CD4-positive, CD25-positive, alpha-beta regulatory T cell (primary cell): Measurements from ENCODE around the gene SH3BP2. TPM values are rescaled to one million over a fixed set of nuclear protein-coding genes. Genes with fewer than 3 reads are reported as not detected.

Source experiments
- ATAC-seq, 2 donors: fragments of 150-1000 bp; cut with Tn5 transposase; one replicate each; pipeline ENCODE4 v1.10.0; 2021; ENCODE audit warnings: low read depth in 2 of 2, moderate number of reproducible peaks in 2 of 2, moderate library complexity in 1 of 2
- DNase-seq, 3 donors: peaks; one replicate each; pipeline versions ENCODE4 v3.0.0 to v3.0.0-alpha.2; 2012 to 2022; ENCODE audit warnings: mixed read lengths in 1 of 3
- H3K27ac ChIP-seq: one replicate; pipeline ENCODE4 v1.7.0; 2013; ENCODE audit warnings: mild to moderate bottlenecking, low read length; ENCODE audit not compliant: insufficient read depth, poor library complexity, severe bottlenecking
- H3K27me3 ChIP-seq: one replicate; pipeline ENCODE4 v1.7.0; 2013; ENCODE audit warnings: low read length; ENCODE audit not compliant: control insufficient read depth, insufficient read depth
- H3K36me3 ChIP-seq: one replicate; pipeline ENCODE4 v1.7.0; 2013; ENCODE audit warnings: mild to moderate bottlenecking, low read length, moderate library complexity; ENCODE audit not compliant: control insufficient read depth, insufficient read depth
- H3K4me1 ChIP-seq: 2 replicates; pipeline ENCODE4 v1.7.0; 2013; ENCODE audit warnings: mild to moderate bottlenecking, low read length; ENCODE audit not compliant: insufficient read depth, control insufficient read depth, poor library complexity, severe bottlenecking
- H3K4me3 ChIP-seq: one replicate; pipeline ENCODE4 v1.7.0; 2013; ENCODE audit warnings: low read depth, mild to moderate bottlenecking, low read length, moderate library complexity
- H3K9me3 ChIP-seq, 2 experiments: 1 replicate in 1 of 2; 2 replicates in 1 of 2; pipeline ENCODE4 v1.7.0; 2013; ENCODE audit warnings: low read length in 2 of 2, mild to moderate bottlenecking in 1 of 2, moderate library complexity in 1 of 2; ENCODE audit not compliant: control insufficient read depth in 2 of 2
- H3K27ac Mint-ChIP-seq, 3 donors: one replicate each; pipeline ENCODE4 v1.8.0; 2020 to 2022; ENCODE audit warnings: mild to moderate bottlenecking in 3 of 3, mixed read lengths in 3 of 3, moderate library complexity in 2 of 3
- H3K27me3 Mint-ChIP-seq: one replicate; pipeline ENCODE4 v1.8.0; 2022; ENCODE audit warnings: mild to moderate bottlenecking, mixed read lengths
- H3K36me3 Mint-ChIP-seq: one replicate; pipeline ENCODE4 v1.8.0; 2020; ENCODE audit warnings: mixed read lengths
- H3K4me1 Mint-ChIP-seq, 4 donors: one replicate each; pipeline ENCODE4 v1.8.0; 2020 to 2022; ENCODE audit warnings: mixed read lengths in 4 of 4, mild to moderate bottlenecking in 1 of 4
- H3K4me3 Mint-ChIP-seq, 4 donors: one replicate each; pipeline ENCODE4 v1.8.0; 2020 to 2022; ENCODE audit warnings: mild to moderate bottlenecking in 4 of 4, mixed read lengths in 4 of 4, moderate library complexity in 3 of 4
- H3K9me3 Mint-ChIP-seq, 7 donors: one replicate each; pipeline ENCODE4 v1.8.0; 2020 to 2022; ENCODE audit warnings: mixed read lengths in 7 of 7, mild to moderate bottlenecking in 3 of 7, moderate library complexity in 2 of 7
- polyA plus RNA-seq, 4 donors: library from polyadenylated mRNA; unstranded; fragments of 300-500 nt; fragmentation: Illumina TruSeq; gene quantifications; one replicate each; pipeline ENCODE4 v1.2.3, GENCODE V29; 2021
- total RNA-seq: library from RNA; stranded (reverse); gene quantifications from one replicate; pipeline ENCODE4 v1.2.3, GENCODE V29; 2022

The SH3BP2 gene
- total and polyA plus RNA-seq, 5 donors from 2014 or later: 7.6 to 61.7 (median 8.5) TPM

GRCh38 chr4:2835978-2836377 is 43.1 kb downstream of the SH3BP2 start:
- DNase-seq (no peak), ATAC-seq (no peak)
- no peaks in the 10 kb centered on the region for H3K9me3 ChIP-seq
- peaks cover 57% of the 10 kb centered on the region for H3K4me1 ChIP-seq
- Mint-ChIP-seq H3K27ac (peak overlapping the region; percentile 79 to 92 (median 89)), H3K9me3 (peaks cover 0 to 3% (median 0%) of the 10 kb centered on the region in 7 donors), H3K27me3 (no peaks in the 10 kb centered on the region), H3K36me3 (peaks cover 4% of the 10 kb centered on the region), H3K4me3 (peak overlapping the region in 3 of 4 donors; percentile 33 to 56 (median 53)), H3K4me1 (peaks cover 5 to 59% (median 21%) of the 10 kb centered on the region in 4 donors)
- no peaks in the 10 kb centered on the region for H3K27me3 ChIP-seq
- peaks cover 12% of the 10 kb centered on the region for H3K36me3 ChIP-seq
- H3K4me3 ChIP-seq: peak overlapping the region; percentile 21
- peak overlapping the region; percentile 87 for H3K27ac ChIP-seq

DNA sequence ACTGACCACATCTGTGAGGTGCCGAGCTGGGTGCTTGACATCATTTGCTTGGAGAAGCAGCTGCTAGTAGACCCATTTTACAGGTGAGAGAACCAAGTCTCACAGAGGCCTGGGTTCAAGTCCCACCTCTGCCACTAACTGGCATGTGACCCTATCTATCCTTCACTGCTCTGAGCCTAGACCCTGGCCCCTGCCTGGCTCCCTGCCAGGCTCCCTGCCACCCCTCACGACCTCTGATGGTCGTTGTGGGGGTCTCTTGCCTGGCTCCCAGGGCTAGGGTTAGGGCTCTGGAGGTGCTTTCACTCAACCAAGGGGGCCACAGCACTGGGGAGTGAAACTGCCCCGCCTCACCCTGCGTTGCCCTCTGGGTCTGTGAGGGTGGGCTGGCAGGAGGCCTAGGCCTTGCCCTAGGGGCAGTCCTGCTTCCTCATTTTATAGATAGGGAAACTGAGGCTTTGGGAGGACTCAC is 43.5 kb downstream of the SH3BP2 start:
- H3K27ac ChIP-seq: peak overlapping the region; percentile 87
- peak overlapping the region in 3 of 4 donors; percentile 33 to 56 (median 53) for H3K4me3 Mint-ChIP-seq
- no peak for ATAC-seq
- H3K4me1 ChIP-seq: peaks cover 57% of the 10 kb centered on the region
- H3K4me1 Mint-ChIP-seq: peaks cover 5 to 61% (median 21%) of the 10 kb centered on the region in 4 donors
- H3K27ac Mint-ChIP-seq: peak overlapping the region in 2 of 3 donors; percentile 55 to 92
- H3K4me3 ChIP-seq: peak overlapping the region; percentile 21
- H3K36me3 Mint-ChIP-seq: peaks cover 4% of the 10 kb centered on the region
- DNase-seq: no peak
- H3K27me3 Mint-ChIP-seq: no peaks in the 10 kb centered on the region
- H3K9me3 Mint-ChIP-seq: peaks cover 0 to 3% (median 0%) of the 10 kb centered on the region in 7 donors
- peaks cover 8% of the 10 kb centered on the region for H3K36me3 ChIP-seq
- no peaks in the 10 kb centered on the region for H3K9me3 ChIP-seq
- H3K27me3 ChIP-seq: no peaks in the 10 kb centered on the region

- Mint-ChIP-seq H3K9me3 (peaks cover 0 to 3% (median 0%) of the 10 kb centered on the region in 7 donors), H3K36me3 (peaks cover 7% of the 10 kb centered on the region), H3K4me3 (peak overlapping the region; percentile 75 to 89 (median 81)), H3K4me1 (peaks cover 5 to 65% (median 25%) of the 10 kb centered on the region in 4 donors), H3K27ac (peak overlapping the region; percentile 92 to 93 (median 93)), H3K27me3 (no peaks in the 10 kb centered on the region)
- H3K9me3 ChIP-seq: no peaks in the 10 kb centered on the region
- H3K27ac ChIP-seq: peak overlapping the region; percentile 87
- ATAC-seq (no peak), DNase-seq (no peak)
- H3K27me3 ChIP-seq: no peaks in the 10 kb centered on the region
- H3K4me1 ChIP-seq: peaks cover 57% of the 10 kb centered on the region
- peak overlapping the region; percentile 86 for H3K4me3 ChIP-seq
- peaks cover under 1% of the 10 kb centered on the region for H3K36me3 ChIP-seq
Measured at GRCh38 chr4:2837110-2837903, 44.4 kb downstream of the SH3BP2 start.

DNA sequence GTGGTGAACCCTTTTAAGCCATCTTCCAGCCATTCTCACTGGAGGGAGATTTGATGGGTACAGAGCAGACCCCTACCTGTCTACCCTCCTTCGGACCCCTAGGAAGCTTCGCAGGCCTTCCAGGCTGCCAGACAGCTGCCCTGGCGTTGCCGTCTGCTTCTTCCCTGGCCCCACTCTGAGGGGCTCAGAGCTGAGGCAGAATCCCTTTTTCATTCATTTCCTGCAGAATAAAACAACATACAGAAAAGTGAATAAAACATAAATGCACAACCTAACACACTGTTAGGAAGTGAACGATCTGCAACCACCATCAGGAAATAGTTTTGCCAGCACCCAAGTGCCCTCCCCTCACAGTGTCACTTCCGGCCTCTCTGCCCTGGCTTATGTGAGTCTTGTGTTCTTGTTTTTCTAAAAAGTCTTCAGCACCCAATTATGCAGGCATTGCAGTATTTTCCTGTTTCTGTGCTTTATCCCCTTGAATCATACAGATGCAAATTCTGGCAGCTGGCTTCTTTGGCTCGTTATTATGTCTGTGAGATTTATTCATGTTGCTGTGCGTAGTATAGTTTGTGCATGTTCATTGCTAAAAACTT is 45.1 kb downstream of the SH3BP2 start:
- Histone ChIP-seq H3K9me3 (no peaks in the 10 kb centered on the region), H3K4me1 (peaks cover 62% of the 10 kb centered on the region), H3K27me3 (no peaks in the 10 kb centered on the region), H3K4me3 (peak overlapping the region; percentile 86), H3K27ac (peak overlapping the region; percentile 87), H3K36me3 (no peaks in the 10 kb centered on the region)
- Mint-ChIP-seq H3K9me3 (peaks cover 0 to 3% (median 0%) of the 10 kb centered on the region in 7 donors), H3K27ac (peak overlapping the region; percentile 92 to 93 (median 93)), H3K4me1 (peaks cover 5 to 72% (median 29%) of the 10 kb centered on the region in 4 donors), H3K36me3 (peaks cover 7% of the 10 kb centered on the region), H3K4me3 (peak overlapping the region; percentile 75 to 89 (median 81)), H3K27me3 (no peaks in the 10 kb centered on the region)
- ATAC-seq: peak; percentile 98
- peak; percentile 62 to 95 (median 83) for DNase-seq

GRCh38 chr4:2839060-2839459 is 46.2 kb downstream of the SH3BP2 start:
- no peaks in the 10 kb centered on the region for H3K9me3 ChIP-seq
- no peaks in the 10 kb centered on the region for H3K27me3 ChIP-seq
- peak overlapping the region; percentile 83 to 89 (median 86) for H3K4me3 Mint-ChIP-seq
- no peak for ATAC-seq
- peak overlapping the region; percentile 87 for H3K27ac ChIP-seq
- H3K27me3 Mint-ChIP-seq: no peaks in the 10 kb centered on the region
- no peak for DNase-seq
- peaks cover 64% of the 10 kb centered on the region for H3K4me1 ChIP-seq
- H3K4me3 ChIP-seq: peak overlapping the region; percentile 86
- peaks cover 0 to 3% (median 0%) of the 10 kb centered on the region in 7 donors for H3K9me3 Mint-ChIP-seq
- H3K4me1 Mint-ChIP-seq: peaks cover 5 to 74% (median 29%) of the 10 kb centered on the region in 4 donors
- H3K36me3 Mint-ChIP-seq: peaks cover 3% of the 10 kb centered on the region
- peak overlapping the region; percentile 92 to 93 (median 93) for H3K27ac Mint-ChIP-seq
- H3K36me3 ChIP-seq: no peaks in the 10 kb centered on the region

DNA sequence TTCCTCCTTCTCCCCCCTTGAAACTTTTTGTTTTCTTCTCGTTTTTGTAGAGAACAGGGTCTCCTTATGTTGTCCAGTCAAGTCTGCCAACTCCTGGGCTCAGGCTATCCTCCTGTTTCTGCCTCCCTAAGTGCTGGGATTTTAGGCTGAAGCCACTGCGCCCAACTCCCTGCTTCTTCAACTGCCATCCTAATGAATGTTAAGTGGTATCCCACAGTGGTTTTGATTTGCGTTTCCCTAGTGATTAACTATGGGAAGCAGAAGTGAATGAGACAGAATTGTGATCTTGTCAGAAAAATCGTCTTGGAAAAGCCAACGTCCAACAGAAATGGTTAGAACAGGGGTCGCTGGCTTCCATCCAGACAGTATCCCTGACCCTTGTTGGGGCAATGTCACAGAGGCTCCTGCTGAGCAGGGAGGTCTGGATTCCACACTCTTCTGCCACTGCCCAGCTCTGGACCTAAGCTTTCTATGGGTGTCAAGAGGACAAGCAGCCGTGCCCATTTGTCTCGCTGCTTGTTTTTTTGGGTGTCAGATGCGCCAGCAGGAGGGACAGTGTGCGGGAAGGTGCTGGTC is 49.9 kb downstream of the SH3BP2 start:
- Mint-ChIP-seq H3K4me1 (peaks cover 26 to 70% (median 46%) of the 10 kb centered on the region in 4 donors), H3K4me3 (peak overlapping the region; percentile 89 to 97 (median 94)), H3K27ac (peak overlapping the region; percentile 88 to 92 (median 91)), H3K36me3 (peaks cover 3% of the 10 kb centered on the region), H3K27me3 (peaks cover 7% of the 10 kb centered on the region), H3K9me3 (peaks cover 0 to 3% (median 0%) of the 10 kb centered on the region in 7 donors)
- Histone ChIP-seq H3K27me3 (no peaks in the 10 kb centered on the region), H3K4me3 (peak overlapping the region; percentile 73), H3K36me3 (no peaks in the 10 kb centered on the region), H3K9me3 (no peaks in the 10 kb centered on the region), H3K4me1 (peaks cover 41% of the 10 kb centered on the region), H3K27ac (peak overlapping the region; percentile 75)
- ATAC-seq: no peak
- DNase-seq: no peak

DNA sequence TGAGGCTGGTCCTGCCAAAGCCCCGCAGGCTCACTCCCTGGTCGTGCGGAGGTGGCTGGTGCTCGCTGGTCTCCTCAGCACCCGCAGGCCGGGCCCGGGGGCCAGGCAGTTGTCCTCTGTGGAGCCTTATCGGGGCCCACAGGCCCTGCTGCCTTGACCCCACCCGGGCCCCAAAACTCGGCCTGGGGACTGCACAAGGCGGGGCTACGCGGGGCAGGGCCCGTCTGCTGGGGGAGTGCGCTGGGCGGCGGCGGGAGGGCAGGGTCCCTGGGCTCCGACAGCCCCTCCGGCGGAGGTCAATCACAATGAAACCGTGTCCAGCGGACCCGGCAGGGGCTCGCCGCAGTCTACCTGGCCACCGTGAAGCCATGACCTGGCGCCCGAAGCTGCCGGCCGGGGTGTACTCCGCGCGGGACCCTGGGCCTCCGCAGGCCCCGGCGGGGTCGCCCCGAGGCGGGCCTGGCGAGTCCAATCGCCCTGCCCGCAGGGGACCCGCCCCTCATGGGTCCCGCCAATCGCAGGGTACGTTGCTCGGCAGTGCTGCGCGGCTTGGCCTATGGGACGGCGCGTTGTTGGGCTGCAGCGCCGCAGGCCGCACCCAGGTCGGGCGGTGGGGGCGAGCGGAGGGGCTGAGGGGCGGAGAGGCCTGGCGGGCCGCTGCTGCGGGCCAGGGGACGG is 50.5 kb downstream of the SH3BP2 start, which contains the start of gene ADD1:
Gene ADD1 (plus strand): TSS at position 582 of the 678 bp plus-strand sequence. CDS start 32,072 bp downstream, outside the sequence.
- peak within 1 kb of the TSS; percentile 85 for H3K4me3 ChIP-seq
- H3K36me3 ChIP-seq: no peaks in the 10 kb centered on the region
- peaks cover 3% of the 10 kb centered on the region for H3K36me3 Mint-ChIP-seq
- ATAC-seq: peak; percentile 94 to 96
- H3K27ac Mint-ChIP-seq: peak within 1 kb of the TSS; percentile 94 to 96 (median 94)
- no peaks in the 10 kb centered on the region for H3K9me3 ChIP-seq
- peak within 1 kb of the TSS; percentile 75 for H3K27ac ChIP-seq
- H3K4me1 Mint-ChIP-seq: peaks cover 27 to 69% (median 41%) of the 10 kb centered on the region in 4 donors
- H3K9me3 Mint-ChIP-seq: peaks cover 0 to 3% (median 0%) of the 10 kb centered on the region in 7 donors
- H3K4me3 Mint-ChIP-seq: peak within 1 kb of the TSS; percentile 94 to 100 (median 96)
- DNase-seq: peak; percentile 88 to 94 (median 94)
- H3K27me3 ChIP-seq: no peaks in the 10 kb centered on the region
- H3K4me1 ChIP-seq: peaks cover 37% of the 10 kb centered on the region
- peaks cover 7% of the 10 kb centered on the region for H3K27me3 Mint-ChIP-seq
